Measurements from ENCODE around the gene KATNIP.

DNA sequence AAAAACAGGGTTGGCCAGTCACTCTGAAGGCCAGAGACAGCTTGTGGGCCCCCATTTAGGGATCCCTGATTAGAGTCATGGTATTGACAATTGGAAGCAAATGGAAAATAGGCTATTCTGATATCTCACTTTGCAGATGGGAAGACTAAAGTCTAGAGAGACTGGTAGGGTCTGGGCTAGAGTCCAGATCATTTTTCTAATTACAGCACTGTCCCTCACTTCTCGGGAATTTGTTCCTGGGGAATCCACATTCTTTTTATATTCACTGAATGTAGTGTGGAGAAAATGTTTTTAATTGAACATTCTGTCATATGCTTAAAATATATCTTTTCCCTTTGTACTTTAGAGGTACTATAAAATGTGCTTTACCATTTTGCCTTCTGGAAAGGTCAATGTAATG is 1.1 kb downstream of the KATNIP start:
- TF ChIP-seq ZNF174 (tag by site-specific recombination; IDR thresholded peaks at IDR 0.05) (no peak), ZNF521 (tag by site-specific recombination; IDR thresholded peaks at IDR 0.05) (no peak)
- TF ChIP-seq, protein P1, sequence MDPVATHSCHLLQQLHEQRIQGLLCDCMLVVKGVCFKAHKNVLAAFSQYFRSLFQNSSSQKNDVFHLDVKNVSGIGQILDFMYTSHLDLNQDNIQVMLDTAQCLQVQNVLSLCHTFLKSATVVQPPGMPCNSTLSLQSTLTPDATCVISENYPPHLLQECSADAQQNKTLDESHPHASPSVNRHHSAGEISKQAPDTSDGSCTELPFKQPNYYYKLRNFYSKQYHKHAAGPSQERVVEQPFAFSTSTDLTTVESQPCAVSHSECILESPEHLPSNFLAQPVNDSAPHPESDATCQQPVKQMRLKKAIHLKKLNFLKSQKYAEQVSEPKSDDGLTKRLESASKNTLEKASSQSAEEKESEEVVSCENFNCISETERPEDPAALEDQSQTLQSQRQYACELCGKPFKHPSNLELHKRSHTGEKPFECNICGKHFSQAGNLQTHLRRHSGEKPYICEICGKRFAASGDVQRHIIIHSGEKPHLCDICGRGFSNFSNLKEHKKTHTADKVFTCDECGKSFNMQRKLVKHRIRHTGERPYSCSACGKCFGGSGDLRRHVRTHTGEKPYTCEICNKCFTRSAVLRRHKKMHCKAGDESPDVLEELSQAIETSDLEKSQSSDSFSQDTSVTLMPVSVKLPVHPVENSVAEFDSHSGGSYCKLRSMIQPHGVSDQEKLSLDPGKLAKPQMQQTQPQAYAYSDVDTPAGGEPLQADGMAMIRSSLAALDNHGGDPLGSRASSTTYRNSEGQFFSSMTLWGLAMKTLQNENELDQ (tag by site-specific recombination; IDR thresholded peaks at IDR 0.05; ENCODE audit: low read depth) = no peak
- TF ChIP-seq, protein P2, sequence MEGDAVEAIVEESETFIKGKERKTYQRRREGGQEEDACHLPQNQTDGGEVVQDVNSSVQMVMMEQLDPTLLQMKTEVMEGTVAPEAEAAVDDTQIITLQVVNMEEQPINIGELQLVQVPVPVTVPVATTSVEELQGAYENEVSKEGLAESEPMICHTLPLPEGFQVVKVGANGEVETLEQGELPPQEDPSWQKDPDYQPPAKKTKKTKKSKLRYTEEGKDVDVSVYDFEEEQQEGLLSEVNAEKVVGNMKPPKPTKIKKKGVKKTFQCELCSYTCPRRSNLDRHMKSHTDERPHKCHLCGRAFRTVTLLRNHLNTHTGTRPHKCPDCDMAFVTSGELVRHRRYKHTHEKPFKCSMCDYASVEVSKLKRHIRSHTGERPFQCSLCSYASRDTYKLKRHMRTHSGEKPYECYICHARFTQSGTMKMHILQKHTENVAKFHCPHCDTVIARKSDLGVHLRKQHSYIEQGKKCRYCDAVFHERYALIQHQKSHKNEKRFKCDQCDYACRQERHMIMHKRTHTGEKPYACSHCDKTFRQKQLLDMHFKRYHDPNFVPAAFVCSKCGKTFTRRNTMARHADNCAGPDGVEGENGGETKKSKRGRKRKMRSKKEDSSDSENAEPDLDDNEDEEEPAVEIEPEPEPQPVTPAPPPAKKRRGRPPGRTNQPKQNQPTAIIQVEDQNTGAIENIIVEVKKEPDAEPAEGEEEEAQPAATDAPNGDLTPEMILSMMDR (tag by site-specific recombination; IDR thresholded peaks at IDR 0.05) = no peak

Measured in HEK293 (cell line).